GM10266 (cell line): ENCODE results near the gene ARHGEF17.

Source experiments
- DNase-seq: peaks from one replicate; pipeline ENCODE4 v3.0.0; 2012; ENCODE audit errors: extremely low spot score
- TF ChIP-seq, protein P1 (sequence below): IDR thresholded peaks from 2 replicates; pipeline ENCODE4 v1.5.1; 2012; ENCODE audit warnings: mild to moderate bottlenecking, low read depth; ENCODE audit not compliant: control insufficient read depth, insufficient read depth; ENCODE audit errors: missing control alignments

ARHGEF17 gene

GRCh38 chr11:73274722-73275380 is 33.2 kb upstream of the ARHGEF17 start:
- TF ChIP-seq, protein P1, sequence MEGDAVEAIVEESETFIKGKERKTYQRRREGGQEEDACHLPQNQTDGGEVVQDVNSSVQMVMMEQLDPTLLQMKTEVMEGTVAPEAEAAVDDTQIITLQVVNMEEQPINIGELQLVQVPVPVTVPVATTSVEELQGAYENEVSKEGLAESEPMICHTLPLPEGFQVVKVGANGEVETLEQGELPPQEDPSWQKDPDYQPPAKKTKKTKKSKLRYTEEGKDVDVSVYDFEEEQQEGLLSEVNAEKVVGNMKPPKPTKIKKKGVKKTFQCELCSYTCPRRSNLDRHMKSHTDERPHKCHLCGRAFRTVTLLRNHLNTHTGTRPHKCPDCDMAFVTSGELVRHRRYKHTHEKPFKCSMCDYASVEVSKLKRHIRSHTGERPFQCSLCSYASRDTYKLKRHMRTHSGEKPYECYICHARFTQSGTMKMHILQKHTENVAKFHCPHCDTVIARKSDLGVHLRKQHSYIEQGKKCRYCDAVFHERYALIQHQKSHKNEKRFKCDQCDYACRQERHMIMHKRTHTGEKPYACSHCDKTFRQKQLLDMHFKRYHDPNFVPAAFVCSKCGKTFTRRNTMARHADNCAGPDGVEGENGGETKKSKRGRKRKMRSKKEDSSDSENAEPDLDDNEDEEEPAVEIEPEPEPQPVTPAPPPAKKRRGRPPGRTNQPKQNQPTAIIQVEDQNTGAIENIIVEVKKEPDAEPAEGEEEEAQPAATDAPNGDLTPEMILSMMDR, result no peak
- no peak for DNase-seq

DNA sequence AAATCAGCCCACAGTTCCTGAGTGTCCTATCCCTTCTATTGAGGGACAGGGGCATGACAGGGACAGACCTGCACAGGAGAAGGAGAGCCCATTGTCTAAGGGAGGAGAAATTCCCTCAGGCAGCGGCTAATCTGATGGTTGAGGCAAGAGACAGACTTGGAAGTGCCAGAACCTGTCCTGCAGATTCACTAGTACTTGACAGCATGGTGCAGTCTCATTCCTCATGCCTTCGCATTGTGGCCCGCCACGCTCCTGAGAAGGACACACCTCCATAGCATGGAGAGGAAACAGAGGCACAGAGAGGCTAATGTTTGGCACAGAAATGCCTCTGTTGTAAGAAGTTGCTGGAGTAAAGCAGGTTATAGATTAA is 32.7 kb upstream of the ARHGEF17 start:
- TF ChIP-seq, protein P1, result no peak
- no peak for DNase-seq

GRCh38 chr11:73277467-73277866 is 30.6 kb upstream of the ARHGEF17 start:
- DNase-seq, result no peak
- TF ChIP-seq, protein P1, result no peak

- TF ChIP-seq, protein P1, result no peak
- no peak for DNase-seq
These were observed 27.4 kb upstream of the ARHGEF17 start for GRCh38 chr11:73280626-73281025.

GRCh38 chr11:73281201-73281741 is 26.8 kb upstream of the ARHGEF17 start:
- DNase-seq, result no peak
- TF ChIP-seq, protein P1, result no peak

DNA sequence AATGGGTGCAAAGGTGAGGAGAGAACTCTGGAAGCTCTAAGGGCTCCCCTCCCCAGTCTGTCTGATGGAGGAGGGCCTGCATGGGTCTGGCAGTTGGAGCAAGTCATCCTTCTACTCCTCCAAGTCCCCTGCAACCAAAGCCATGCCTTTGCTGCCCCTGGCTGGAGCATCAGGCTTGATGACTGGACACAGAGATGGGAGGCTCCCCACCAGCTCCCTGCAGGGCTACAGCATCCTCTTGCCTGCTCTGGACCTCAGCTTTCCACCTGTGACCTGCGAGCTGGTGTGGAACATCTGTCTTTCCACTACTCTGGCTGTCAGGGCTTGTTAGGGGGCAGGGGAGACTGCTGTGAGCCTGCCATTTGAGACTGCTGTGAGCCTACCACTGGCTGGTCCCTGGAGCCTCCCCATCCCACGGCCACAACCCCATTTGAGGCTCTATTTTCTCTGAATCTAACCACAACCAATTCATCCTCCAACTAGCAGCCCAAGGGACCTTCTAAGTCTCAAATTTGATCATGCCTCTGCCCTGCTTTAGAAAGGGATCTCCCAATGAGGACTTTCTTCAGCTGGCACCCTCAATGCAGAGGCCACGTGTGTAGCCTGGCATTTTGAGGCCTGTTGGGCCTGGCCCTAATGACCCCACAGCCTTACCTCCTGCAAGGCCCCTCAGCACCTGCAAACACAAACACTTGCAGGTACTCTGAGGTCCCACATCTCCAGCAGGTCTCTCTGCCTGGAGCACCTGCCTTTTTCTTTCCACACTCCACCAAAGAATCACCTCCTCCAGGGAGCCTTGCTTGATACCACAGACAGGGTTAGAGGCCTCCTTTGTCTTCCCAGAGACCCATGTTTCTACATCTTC is 26.0 kb upstream of the ARHGEF17 start:
- TF ChIP-seq, protein P1, result no peak
- no peak for DNase-seq
